SKM-1 treated with dmso at 0.1 percent for 144 hours (cell line): ENCODE results near the gene MACROH2A2.
"Not testable (repeated sequence)": the region's sequence is repeated elsewhere in the genome, so short reads cannot be mapped to it uniquely, and the experiment has no call there.

ENCODE experiments used
- DNase-seq: peaks from one replicate; lab custom pipeline; 2025; ENCODE audit not compliant: unreplicated experiment; lab: John Stamatoyannopoulos, UW

MACROH2A2 gene

DNA sequence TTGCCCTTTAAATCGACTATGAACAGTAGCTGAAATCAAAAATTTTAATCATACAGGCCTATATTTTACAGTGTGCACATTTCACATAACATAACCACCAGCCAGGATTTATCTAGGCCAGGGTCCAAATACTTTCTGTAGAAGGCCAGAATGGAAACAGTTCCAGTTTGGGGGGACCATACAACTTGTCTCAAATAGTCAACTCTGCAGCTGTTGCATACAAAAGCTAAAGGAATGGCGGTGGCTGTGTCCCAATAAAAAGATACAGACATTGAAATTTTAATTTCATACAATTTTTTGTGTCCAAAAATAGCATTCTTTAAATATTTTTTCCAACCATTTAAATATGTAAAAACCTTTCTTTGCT, 94.6 kb downstream of the MACROH2A2 start:
- no peak for DNase-seq

DNA sequence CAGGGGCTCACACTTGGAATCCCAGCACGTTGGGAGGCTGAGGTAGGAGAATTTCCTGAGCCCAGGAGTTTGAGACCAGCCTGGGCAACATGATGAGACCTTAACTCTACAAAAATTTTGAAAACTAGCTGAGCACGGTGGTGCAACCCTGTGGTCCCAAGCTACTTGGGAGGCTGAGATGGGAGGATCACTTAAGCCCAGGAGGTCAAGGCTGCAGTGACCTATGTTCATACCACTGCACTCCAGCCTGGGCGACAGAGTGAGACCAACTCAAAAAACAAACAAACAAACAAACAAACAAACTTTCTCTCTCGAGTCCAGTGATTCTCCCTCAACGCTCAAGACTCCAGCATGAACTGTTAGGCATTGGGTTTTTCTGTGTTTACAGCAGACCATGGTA, 95.9 kb downstream of the MACROH2A2 start:
- DNase-seq, result no peak

DNA sequence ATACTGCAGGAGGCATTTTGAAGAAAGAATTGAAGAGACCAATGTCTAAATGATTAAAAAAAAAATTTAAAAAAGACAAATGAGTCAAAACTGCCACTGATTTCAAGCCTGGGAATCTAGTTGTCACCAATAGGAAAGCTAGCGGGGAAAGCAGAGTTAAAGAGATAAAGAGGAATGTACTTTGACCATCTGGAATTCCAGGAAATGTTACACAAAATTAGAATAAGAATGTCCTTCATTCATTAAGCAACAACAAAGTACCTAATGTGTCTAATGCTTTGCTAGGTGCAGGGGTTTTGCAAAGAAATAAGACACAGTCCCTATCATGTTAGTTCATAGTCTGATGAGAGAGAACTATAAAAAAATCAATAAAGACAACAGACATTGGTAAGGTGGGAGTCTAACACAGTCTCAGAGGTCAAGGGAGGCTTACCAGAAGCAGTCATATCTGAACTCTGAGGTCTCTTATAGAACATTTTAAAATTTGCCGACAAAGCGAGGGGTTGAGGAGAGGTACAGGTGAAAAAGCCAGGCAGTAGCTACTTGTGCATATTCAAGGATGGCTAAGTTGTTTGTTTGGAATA, 102.7 kb downstream of the MACROH2A2 start:
- DNase-seq, result no peak

DNA sequence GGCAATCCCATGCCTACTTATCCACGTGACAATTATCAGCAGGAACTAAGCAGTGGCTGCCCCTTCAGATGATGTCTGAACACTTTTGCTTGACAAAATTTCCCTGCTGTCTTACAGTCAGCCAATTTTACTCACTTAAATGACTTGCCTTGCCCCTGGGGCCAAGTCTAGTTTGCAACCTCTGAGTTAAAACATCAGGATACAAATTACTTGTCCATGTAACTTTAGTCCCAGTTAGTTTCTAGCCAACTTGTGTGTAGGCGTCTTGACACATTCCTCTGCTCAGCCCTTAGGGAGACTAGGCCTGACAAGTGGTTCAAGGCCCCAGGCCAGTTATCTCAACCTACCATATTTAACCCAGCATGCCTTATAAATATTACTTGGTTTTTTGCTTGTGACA, 105.5 kb downstream of the MACROH2A2 start:
- no peak for DNase-seq

DNA sequence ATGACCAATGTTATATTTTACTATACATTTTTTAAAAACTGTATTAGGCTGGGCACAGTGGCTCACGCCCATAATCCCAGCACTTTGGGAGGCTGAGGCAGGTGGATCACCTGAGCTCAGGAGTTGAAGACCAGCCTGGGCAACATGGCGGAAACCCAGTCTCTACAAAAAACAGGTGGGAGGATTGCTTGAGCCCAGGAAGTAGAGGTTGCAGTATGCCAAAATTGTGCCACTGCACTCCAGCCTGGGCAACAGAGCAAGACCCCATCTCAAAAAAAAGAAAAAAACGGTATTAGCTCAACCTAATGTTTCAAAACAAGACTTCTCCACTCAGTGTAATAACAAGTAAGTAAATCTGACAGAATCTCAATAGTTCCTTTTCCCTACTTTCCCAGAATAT, 106.7 kb downstream of the MACROH2A2 start:
- DNase-seq, result not testable (repeated sequence)

DNA sequence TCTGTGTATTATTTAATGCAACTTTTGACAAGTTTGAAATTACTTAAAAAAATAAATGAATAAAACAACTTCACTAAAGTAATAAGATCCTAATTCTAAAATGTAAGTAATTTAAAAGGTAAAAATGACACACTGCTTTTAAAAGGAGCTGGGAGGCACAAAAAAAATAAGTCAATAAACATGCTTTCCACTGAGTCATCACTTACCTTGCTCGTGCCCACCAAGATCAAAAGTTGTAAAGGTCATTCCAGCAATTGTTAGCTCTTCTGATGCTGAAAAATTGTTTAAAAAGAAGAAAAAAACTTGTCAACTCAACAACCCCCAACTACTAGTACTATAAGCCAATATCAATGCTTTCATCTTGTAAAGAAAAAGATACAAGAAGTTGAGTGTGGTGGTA, 108.2 kb downstream of the MACROH2A2 start:
- no peak for DNase-seq
